Neural cell (in vitro differentiated cells): ENCODE data around the gene TARBP2. TPM values are rescaled to one million over a fixed set of nuclear protein-coding genes. Genes with fewer than 3 reads are reported as not detected.

Experiments used
- H2AFZ ChIP-seq: fragments of 200-600, 300-800 bp; sonication (generic), shearing (Covaris generic); 2 replicates; pipeline ENCODE4 v1.6.0; 2014; ENCODE audit warnings: low read depth, mild to moderate bottlenecking, antibody characterized with exemption, low read length, moderate library complexity
- H3F3A ChIP-seq: fragments of 200-600 bp; shearing (Covaris generic); 2 replicates; pipeline ENCODE4 v1.6.1; 2016; ENCODE audit warnings: mild to moderate bottlenecking, moderate library complexity, mixed read lengths, antibody characterized with exemption, low read length; ENCODE audit not compliant: insufficient read depth, poor library complexity, severe bottlenecking
- H3K27ac ChIP-seq: fragments of 200-600, 300-800 bp; sonication (generic), shearing (Covaris generic); 2 replicates; pipeline ENCODE4 v1.5.1; 2014; ENCODE audit warnings: mild to moderate bottlenecking, low read length, moderate library complexity
- H3K27me3 ChIP-seq: fragments of 300-800, 200-600 bp; sonication (generic), shearing (Covaris generic); 2 replicates; pipeline ENCODE4 v1.6.0; 2014; ENCODE audit warnings: mild to moderate bottlenecking, low read depth, low read length, moderate library complexity; ENCODE audit not compliant: insufficient read depth
- H3K36me3 ChIP-seq: fragments of 300-800, 200-600 bp; sonication (generic), shearing (Covaris generic); 2 replicates; pipeline ENCODE4 v1.5.1; 2014; ENCODE audit warnings: mild to moderate bottlenecking, antibody characterized with exemption, low read length, moderate library complexity; ENCODE audit not compliant: insufficient read depth
- H3K4me2 ChIP-seq: fragments of 300-800, 200-600 bp; sonication (generic), shearing (Covaris generic); 2 replicates; pipeline ENCODE4 v1.6.0; 2014; ENCODE audit warnings: mild to moderate bottlenecking, low read length
- H3K4me3 ChIP-seq: fragments of 300-800, 200-600 bp; sonication (generic), shearing (Covaris generic); 2 replicates; pipeline ENCODE4 v1.5.1; 2014; ENCODE audit warnings: mild to moderate bottlenecking, low read length, moderate library complexity
- H3K79me2 ChIP-seq: fragments of 200-600 bp; shearing (Covaris generic); replicated peaks from 2 replicates; pipeline ENCODE4 v1.6.0; 2014; ENCODE audit warnings: mild to moderate bottlenecking, low read length, moderate library complexity; ENCODE audit not compliant: insufficient read depth
- H3K9ac ChIP-seq: fragments of 300-800, 200-600 bp; sonication (generic), shearing (Covaris generic); 2 replicates; pipeline ENCODE4 v1.6.1; 2016; ENCODE audit warnings: mild to moderate bottlenecking, low read length, mixed read lengths
- H3K9me2 ChIP-seq: fragments of 200-600 bp; shearing (Covaris generic); 2 replicates; pipeline ENCODE4 v1.6.1; 2016; ENCODE audit warnings: mild to moderate bottlenecking, low read length, mixed read lengths; ENCODE audit not compliant: insufficient read depth
- H3K9me3 ChIP-seq: fragments of 200-600, 300-800 bp; sonication (generic), shearing (Covaris generic); 2 replicates; pipeline ENCODE4 v1.6.1; 2016; ENCODE audit warnings: mild to moderate bottlenecking, mixed run types, low read length, moderate library complexity, mixed read lengths
- H4K20me1 ChIP-seq: fragments of 200-600 bp; shearing (Covaris generic); 2 replicates; pipeline ENCODE4 v1.6.1; 2016; ENCODE audit warnings: mild to moderate bottlenecking, mixed run types; ENCODE audit not compliant: insufficient read depth
- CTCF ChIP-seq: fragments of 450-650 bp; IDR thresholded peaks from 2 replicates; pipeline ENCODE4 v1.5.1; 2014; ENCODE audit warnings: antibody characterized with exemption, mild to moderate bottlenecking, moderate library complexity; ENCODE audit not compliant: poor library complexity, severe bottlenecking
- EP300 ChIP-seq: fragments of 450-650 bp; conservative IDR thresholded peaks from 2 replicates; pipeline ENCODE4 v1.6.1; 2014; ENCODE audit warnings: antibody characterized with exemption, mild to moderate bottlenecking, moderate library complexity; ENCODE audit not compliant: poor library complexity, severe bottlenecking
- EZH2 ChIP-seq: fragments of 200-600, 300-800 bp; shearing (Covaris generic), sonication (generic); IDR thresholded peaks from 2 replicates; pipeline ENCODE4 v1.6.1; 2014; ENCODE audit warnings: antibody characterized with exemption, low read length, borderline replicate concordance, mild to moderate bottlenecking; ENCODE audit not compliant: insufficient read depth, poor library complexity, severe bottlenecking
- MXI1 ChIP-seq: fragments of 450-650 bp; conservative IDR thresholded peaks from 2 replicates; pipeline ENCODE4 v1.6.1; 2014; ENCODE audit warnings: antibody characterized with exemption, mild to moderate bottlenecking; ENCODE audit not compliant: poor library complexity, severe bottlenecking
- POLR2AphosphoS5 ChIP-seq: IDR thresholded peaks from 2 replicates; pipeline ENCODE4 v1.6.1; 2012
- RAD21 ChIP-seq: fragments of 450-650 bp; conservative IDR thresholded peaks from 2 replicates; pipeline ENCODE4 v1.6.1; 2014; ENCODE audit warnings: antibody characterized with exemption, mild to moderate bottlenecking, moderate library complexity
- SMC3 ChIP-seq: fragments of 450-650 bp; conservative IDR thresholded peaks from 2 replicates; pipeline ENCODE4 v1.6.1; 2014; ENCODE audit warnings: antibody characterized with exemption, mild to moderate bottlenecking, moderate library complexity; ENCODE audit not compliant: poor library complexity
- TAF1 ChIP-seq: IDR thresholded peaks from 2 replicates; pipeline ENCODE4 v1.6.1; 2012; ENCODE audit warnings: low read depth
- polyA plus RNA-seq: library from polyadenylated mRNA; depleted of rRNA; stranded (reverse); fragments of >200 nt; gene quantifications from 2 replicates; pipeline ENCODE4 v1.2.3, GENCODE V29; 2014
- TF ChIP-seq, protein P1 (sequence below): IDR thresholded peaks from 2 replicates; pipeline ENCODE4 v1.6.1; 2012; ENCODE audit warnings: borderline replicate concordance

The TARBP2 gene
- polyA plus RNA-seq, 1 donor from 2014 or later: 135 TPM

- TF ChIP-seq EP300: no peak
- no peak for TF ChIP-seq RAD21
- TF ChIP-seq EZH2: no peak
- no peak for TF ChIP-seq TAF1
- no peak for TF ChIP-seq POLR2AphosphoS5
- TF ChIP-seq, protein P1, sequence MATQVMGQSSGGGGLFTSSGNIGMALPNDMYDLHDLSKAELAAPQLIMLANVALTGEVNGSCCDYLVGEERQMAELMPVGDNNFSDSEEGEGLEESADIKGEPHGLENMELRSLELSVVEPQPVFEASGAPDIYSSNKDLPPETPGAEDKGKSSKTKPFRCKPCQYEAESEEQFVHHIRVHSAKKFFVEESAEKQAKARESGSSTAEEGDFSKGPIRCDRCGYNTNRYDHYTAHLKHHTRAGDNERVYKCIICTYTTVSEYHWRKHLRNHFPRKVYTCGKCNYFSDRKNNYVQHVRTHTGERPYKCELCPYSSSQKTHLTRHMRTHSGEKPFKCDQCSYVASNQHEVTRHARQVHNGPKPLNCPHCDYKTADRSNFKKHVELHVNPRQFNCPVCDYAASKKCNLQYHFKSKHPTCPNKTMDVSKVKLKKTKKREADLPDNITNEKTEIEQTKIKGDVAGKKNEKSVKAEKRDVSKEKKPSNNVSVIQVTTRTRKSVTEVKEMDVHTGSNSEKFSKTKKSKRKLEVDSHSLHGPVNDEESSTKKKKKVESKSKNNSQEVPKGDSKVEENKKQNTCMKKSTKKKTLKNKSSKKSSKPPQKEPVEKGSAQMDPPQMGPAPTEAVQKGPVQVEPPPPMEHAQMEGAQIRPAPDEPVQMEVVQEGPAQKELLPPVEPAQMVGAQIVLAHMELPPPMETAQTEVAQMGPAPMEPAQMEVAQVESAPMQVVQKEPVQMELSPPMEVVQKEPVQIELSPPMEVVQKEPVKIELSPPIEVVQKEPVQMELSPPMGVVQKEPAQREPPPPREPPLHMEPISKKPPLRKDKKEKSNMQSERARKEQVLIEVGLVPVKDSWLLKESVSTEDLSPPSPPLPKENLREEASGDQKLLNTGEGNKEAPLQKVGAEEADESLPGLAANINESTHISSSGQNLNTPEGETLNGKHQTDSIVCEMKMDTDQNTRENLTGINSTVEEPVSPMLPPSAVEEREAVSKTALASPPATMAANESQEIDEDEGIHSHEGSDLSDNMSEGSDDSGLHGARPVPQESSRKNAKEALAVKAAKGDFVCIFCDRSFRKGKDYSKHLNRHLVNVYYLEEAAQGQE: no peak
- TF ChIP-seq SMC3: no peak
- TF ChIP-seq MXI1: no peak
- TF ChIP-seq CTCF: no peak
- Histone ChIP-seq H3K36me3 (peaks cover 5% of the 10 kb centered on the region), H4K20me1 (peaks cover 10% of the 10 kb centered on the region), H3F3A (no peaks in the 10 kb centered on the region), H3K27me3 (no peaks in the 10 kb centered on the region), H2AFZ (no peak overlapping the region), H3K4me3 (no peak overlapping the region), H3K9me2 (no peaks in the 10 kb centered on the region), H3K4me2 (no peak overlapping the region), H3K9me3 (no peaks in the 10 kb centered on the region), H3K9ac (no peak overlapping the region), H3K79me2 (peaks cover 14% of the 10 kb centered on the region), H3K27ac (no peak overlapping the region)
These were observed 22.2 kb upstream of the TARBP2 start for GRCh38 chr12:53478865-53479264.

DNA sequence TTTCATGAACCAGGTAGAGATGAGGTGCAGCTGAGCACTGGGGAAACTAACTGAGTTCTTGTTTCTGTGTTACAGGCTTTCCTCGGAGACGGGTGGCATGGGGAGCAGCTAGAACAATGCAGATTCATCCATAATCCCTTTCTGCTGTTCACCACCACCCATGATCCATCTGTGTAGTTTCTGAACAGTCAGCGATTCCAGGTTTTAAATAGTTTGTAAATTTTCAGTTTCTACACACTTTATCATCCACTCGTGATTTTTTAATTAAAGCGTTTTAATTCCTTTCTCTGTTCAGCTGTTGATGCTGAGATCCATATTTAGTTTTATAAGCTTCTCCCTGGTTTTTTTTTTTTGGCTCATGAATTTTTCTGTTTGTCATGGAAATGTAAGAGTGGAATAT lies 21.8 kb upstream of the TARBP2 start:
- H3K79me2 ChIP-seq: peaks cover 10% of the 10 kb centered on the region
- no peaks in the 10 kb centered on the region for H3K9me3 ChIP-seq
- H3K27me3 ChIP-seq: no peaks in the 10 kb centered on the region
- no peaks in the 10 kb centered on the region for H3K9me2 ChIP-seq
- H3K4me3 ChIP-seq: no peak overlapping the region
- TF ChIP-seq TAF1: no peak
- TF ChIP-seq CTCF: no peak
- peaks cover 10% of the 10 kb centered on the region for H4K20me1 ChIP-seq
- H3K27ac ChIP-seq: no peak overlapping the region
- peaks cover 5% of the 10 kb centered on the region for H3K36me3 ChIP-seq
- H3K4me2 ChIP-seq: no peak overlapping the region
- H3K9ac ChIP-seq: no peak overlapping the region
- no peak overlapping the region for H2AFZ ChIP-seq
- H3F3A ChIP-seq: no peaks in the 10 kb centered on the region
